ENCODE measurements around the gene KCTD3. TPM values are rescaled to one million over a fixed set of nuclear protein-coding genes. Genes with fewer than 3 reads are reported as not detected.

Gene KCTD3
- total RNA-seq, 1 donor from 2014 or later = 25.3 TPM

DNA sequence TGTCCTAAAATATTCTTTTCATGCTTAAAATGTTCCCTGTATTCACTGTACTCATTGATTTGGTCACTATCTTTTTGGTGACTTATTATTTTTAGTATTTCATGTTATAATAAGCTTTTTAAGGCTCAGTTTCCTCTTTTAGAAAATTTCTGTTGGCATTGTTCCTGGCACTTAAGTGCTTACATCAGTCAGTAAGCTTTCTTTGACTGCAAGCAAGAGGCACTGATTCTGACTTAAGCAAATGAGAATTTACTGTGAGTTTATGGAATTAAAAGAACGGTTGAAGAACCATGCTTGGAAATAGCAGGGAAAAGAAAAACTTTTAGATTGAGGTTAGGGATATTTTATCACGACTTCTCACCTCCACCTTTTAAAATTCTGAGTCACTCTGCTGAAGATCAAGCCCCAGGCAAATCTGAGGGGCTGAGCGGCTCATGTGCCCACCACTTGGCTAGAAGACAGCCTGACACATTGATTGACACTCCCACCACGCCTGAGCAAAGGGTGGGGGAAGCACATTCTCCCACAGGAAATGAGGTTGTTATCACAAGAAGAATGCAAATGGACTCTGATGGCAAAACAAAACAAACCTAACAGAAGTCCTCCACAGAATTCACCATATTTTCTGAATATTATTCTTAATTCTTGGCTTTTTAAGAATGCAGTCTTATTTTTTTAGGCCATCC lies 102.8 kb downstream of the KCTD3 start:
- intact Hi-C loops (cut with DNase I) = no loop called here
- ATAC-seq (no peak), DNase-seq (no peak)
- H3K4me3 ChIP-seq = no peak overlapping the region
- TF ChIP-seq, protein P1, sequence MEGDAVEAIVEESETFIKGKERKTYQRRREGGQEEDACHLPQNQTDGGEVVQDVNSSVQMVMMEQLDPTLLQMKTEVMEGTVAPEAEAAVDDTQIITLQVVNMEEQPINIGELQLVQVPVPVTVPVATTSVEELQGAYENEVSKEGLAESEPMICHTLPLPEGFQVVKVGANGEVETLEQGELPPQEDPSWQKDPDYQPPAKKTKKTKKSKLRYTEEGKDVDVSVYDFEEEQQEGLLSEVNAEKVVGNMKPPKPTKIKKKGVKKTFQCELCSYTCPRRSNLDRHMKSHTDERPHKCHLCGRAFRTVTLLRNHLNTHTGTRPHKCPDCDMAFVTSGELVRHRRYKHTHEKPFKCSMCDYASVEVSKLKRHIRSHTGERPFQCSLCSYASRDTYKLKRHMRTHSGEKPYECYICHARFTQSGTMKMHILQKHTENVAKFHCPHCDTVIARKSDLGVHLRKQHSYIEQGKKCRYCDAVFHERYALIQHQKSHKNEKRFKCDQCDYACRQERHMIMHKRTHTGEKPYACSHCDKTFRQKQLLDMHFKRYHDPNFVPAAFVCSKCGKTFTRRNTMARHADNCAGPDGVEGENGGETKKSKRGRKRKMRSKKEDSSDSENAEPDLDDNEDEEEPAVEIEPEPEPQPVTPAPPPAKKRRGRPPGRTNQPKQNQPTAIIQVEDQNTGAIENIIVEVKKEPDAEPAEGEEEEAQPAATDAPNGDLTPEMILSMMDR (IDR thresholded peaks at IDR 0.05) = no peak
- H3K27ac ChIP-seq = no peak overlapping the region
- no peaks in the 10 kb centered on the region for H3K9me3 ChIP-seq
- no peaks in the 10 kb centered on the region for H3K36me3 ChIP-seq
- H3K4me1 ChIP-seq = no peaks in the 10 kb centered on the region
- H3K27me3 ChIP-seq (ENCODE audit: low read depth) = no peaks in the 10 kb centered on the region
